Activated CD4-positive, alpha-beta memory T cell treated with anti-CD3 and anti-CD28 coated beads for 36 hours (primary cell): Measurements from ENCODE around the gene TFCP2. TPM values are rescaled to one million over a fixed set of nuclear protein-coding genes. Genes with fewer than 3 reads are reported as not detected.

Source experiments
- CTCF ChIA-PET: fragments of 350-600 bp; sonication (Branson Sonifier 250); formaldehyde crosslinking; loops from one replicate; lab custom pipeline; 2021; ENCODE audit warnings: antibody characterized with exemption, inconsistent platforms; lab: Charles Lee
- POLR2A ChIA-PET: fragments of 350-600 bp; sonication (Branson Sonifier 250); formaldehyde crosslinking; loops from one replicate; lab custom pipeline; 2021; ENCODE audit warnings: antibody characterized with exemption; lab: Charles Lee
- DNase-seq: peaks from one replicate; pipeline ENCODE4 v3.0.0-alpha.2; 2020
- H3K27ac Mint-ChIP-seq: one replicate; pipeline ENCODE4 v1.8.0; 2021; ENCODE audit warnings: mixed read lengths
- H3K27me3 Mint-ChIP-seq: one replicate; pipeline ENCODE4 v1.8.0; 2021; ENCODE audit warnings: mixed read lengths
- H3K36me3 Mint-ChIP-seq: one replicate; pipeline ENCODE4 v1.8.0; 2021; ENCODE audit warnings: mixed read lengths
- H3K4me1 Mint-ChIP-seq: one replicate; pipeline ENCODE4 v1.8.0; 2021; ENCODE audit warnings: low read depth, mixed read lengths
- H3K4me3 Mint-ChIP-seq: one replicate; pipeline ENCODE4 v1.8.0; 2021; ENCODE audit warnings: mild to moderate bottlenecking, mixed read lengths
- H3K9me3 Mint-ChIP-seq: one replicate; pipeline ENCODE4 v1.8.0; 2021; ENCODE audit warnings: mixed read lengths
- intact Hi-C: fragments of 100-400 bp; cut with micrococcal nuclease; formaldehyde crosslinking; loops from one replicate; pipeline ENCODE4 v1.15.1; 2023
- total RNA-seq, 2 experiments: library from RNA; stranded (reverse); gene quantifications; one replicate each; pipeline ENCODE4 v1.2.3, GENCODE V29; 2021

TFCP2 gene
- total RNA-seq, 2 experiments from 2014 or later, result 32.0 to 34.1 TPM

DNA sequence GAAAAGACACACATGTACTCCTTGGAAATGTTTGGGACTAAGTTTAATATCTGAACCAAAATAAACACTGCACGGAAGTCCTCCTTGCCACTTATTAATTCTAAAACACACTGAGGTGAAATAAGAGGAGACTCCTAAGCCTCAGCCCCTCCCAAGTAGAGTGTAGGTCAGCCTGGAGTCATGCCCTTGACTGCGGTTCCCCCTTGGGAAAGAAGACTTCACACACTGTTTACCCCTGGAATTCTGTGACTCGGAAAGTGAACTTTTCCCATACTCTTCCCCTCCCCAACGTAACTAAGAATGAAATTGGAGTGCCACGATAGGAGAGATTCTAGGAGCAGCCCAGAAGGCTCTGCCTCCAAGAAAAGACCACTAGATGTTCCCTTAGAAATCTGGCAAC, 8.6 kb upstream of the TFCP2 start:
- intact Hi-C loops, result no loop called here
- Mint-ChIP-seq H3K27ac (no peak overlapping the region), H3K4me3 (no peak overlapping the region), H3K36me3 (no peaks in the 10 kb centered on the region), H3K4me1 (no peaks in the 10 kb centered on the region), H3K27me3 (no peaks in the 10 kb centered on the region), H3K9me3 (no peaks in the 10 kb centered on the region)
- POLR2A ChIA-PET, result interaction anchor here (0.6 kb wide), 1 partner anchor 128 kb away, joined by 3 read pairs; no protein-coding TSS in a partner anchor
- DNase-seq, result no peak
- CTCF ChIA-PET, result no interaction called here

- H3K27me3 Mint-ChIP-seq, result no peaks in the 10 kb centered on the region
Observed at GRCh38 chr12:51177897-51178296, 5.0 kb upstream of the TFCP2 start.

DNA sequence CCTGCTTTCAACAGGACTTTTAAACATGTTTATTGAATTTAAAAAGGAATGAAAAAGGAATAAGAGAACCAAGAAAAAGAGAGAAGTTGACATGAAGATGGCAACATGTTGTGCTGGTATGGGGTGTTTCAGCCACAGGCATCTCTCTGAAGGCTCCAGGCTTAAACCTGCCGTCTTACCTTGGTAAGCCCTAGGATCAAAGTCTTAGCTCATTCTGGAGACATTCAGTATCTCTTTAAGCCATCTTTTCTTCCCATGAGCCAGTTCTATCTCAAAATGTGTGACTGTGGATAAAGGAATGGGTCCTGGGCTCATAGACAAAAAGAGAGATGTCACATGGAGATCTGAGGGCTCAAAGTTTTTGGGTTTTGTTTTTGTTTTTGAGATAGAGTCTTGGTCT, 1.6 kb upstream of the TFCP2 start:
- H3K27me3 Mint-ChIP-seq, result no peaks in the 10 kb centered on the region
- peaks cover 7% of the 10 kb centered on the region for H3K4me1 Mint-ChIP-seq
- POLR2A ChIA-PET, result interaction anchor here (1.4 kb wide), 1 partner anchor 9 kb away, joined by 3 read pairs; no protein-coding TSS in a partner anchor
- H3K27ac Mint-ChIP-seq, result no peak overlapping the region
- intact Hi-C loops, result no loop called here
- H3K9me3 Mint-ChIP-seq, result no peaks in the 10 kb centered on the region
- no peak for DNase-seq
- CTCF ChIA-PET, result interaction anchor here (1.0 to 2.8 kb wide), 2 partner anchors 42 to 167 kb away, joined by 3 to 6 read pairs; no protein-coding TSS in a partner anchor
- H3K36me3 Mint-ChIP-seq, result peaks cover 4% of the 10 kb centered on the region
- H3K4me3 Mint-ChIP-seq, result no peak overlapping the region

More at GRCh38 chr12:51177897-51178296, 5.0 kb upstream of the TFCP2 start:
- no peaks in the 10 kb centered on the region for H3K9me3 Mint-ChIP-seq
- intact Hi-C loops, result no loop called here
- peaks cover 2% of the 10 kb centered on the region for H3K4me1 Mint-ChIP-seq
- no peak for DNase-seq
- CTCF ChIA-PET, result interaction anchor here (1.7 kb wide), 1 partner anchor 163 kb away, joined by 4 read pairs; no protein-coding TSS in a partner anchor
- H3K27ac Mint-ChIP-seq, result no peak overlapping the region
- H3K4me3 Mint-ChIP-seq, result no peak overlapping the region
- H3K36me3 Mint-ChIP-seq, result no peaks in the 10 kb centered on the region
- POLR2A ChIA-PET, result no interaction called here

GRCh38 chr12:51171884-51172514, 936 bp downstream of the TFCP2 start:
- intact Hi-C loops, result loop anchor here (1.0 kb wide), 1 partner anchor 46 kb away; the partner anchor contains the start of gene POU6F1
- Mint-ChIP-seq H3K4me1 (peaks cover 13% of the 10 kb centered on the region), H3K4me3 (no peak overlapping the region), H3K27me3 (no peaks in the 10 kb centered on the region), H3K9me3 (no peaks in the 10 kb centered on the region), H3K36me3 (peaks cover 7% of the 10 kb centered on the region), H3K27ac (no peak overlapping the region)
- ChIA-PET CTCF (interaction anchor here (0.7 to 1.1 kb wide), 2 partner anchors 10 to 248 kb away, joined by 3 to 4 read pairs; no protein-coding TSS in a partner anchor), POLR2A (interaction anchor here (1.2 to 1.7 kb wide), 3 partner anchors 46 to 146 kb away, joined by 3 to 6 read pairs (median 4); partner anchors contain the start of genes POU6F1 and SLC11A2)
- DNase-seq, result no peak

DNA sequence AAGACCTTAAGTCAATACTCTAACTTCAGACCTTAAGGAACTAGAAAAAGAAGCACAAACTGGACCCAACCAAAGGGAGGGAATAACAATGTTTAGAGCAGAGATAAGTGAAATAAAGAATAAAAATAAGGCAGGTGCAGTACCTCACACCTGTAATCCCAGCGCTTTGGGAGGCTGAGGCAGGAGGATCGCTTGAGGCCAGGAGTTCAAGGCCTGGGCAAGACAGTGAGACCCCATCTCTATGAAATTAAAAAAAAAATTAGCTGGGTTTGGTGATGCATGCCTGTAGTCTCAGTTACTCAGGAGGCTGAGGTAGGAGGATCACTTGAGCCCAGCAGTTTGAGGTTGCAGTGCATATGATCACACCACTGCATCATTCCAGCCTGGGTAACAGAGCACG, 9.1 kb downstream of the TFCP2 start:
- Mint-ChIP-seq H3K9me3 (no peaks in the 10 kb centered on the region), H3K36me3 (peaks cover 12% of the 10 kb centered on the region), H3K27me3 (no peaks in the 10 kb centered on the region), H3K4me1 (peaks cover 26% of the 10 kb centered on the region), H3K27ac (no peak overlapping the region), H3K4me3 (no peak overlapping the region)
- intact Hi-C loops, result no loop called here
- ChIA-PET CTCF (no interaction called here), POLR2A (no interaction called here)
- DNase-seq, result no peak

DNA sequence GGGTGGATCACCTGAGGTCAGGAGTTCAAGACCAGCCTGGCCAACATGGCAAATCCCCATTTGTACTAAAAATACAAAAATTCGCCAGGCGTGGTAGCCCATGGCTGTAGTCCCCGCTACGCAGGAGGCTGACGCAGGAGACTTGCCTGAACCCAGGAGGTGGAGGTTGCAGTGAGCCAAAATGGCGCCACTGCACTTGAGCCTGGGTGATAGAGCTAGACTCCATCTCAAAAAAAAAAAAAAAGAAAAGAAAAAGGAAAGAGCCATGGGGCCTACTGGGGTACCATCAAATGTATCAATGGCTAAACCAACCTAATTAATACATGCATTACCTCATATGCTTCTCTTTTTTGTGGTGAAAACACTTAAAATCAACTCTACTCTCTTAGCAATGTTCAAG, 10.7 kb downstream of the TFCP2 start:
- Mint-ChIP-seq H3K36me3 (peaks cover 12% of the 10 kb centered on the region), H3K27me3 (no peaks in the 10 kb centered on the region), H3K9me3 (no peaks in the 10 kb centered on the region), H3K27ac (no peak overlapping the region), H3K4me3 (no peak overlapping the region), H3K4me1 (peaks cover 22% of the 10 kb centered on the region)
- DNase-seq, result no peak
- intact Hi-C loops, result no loop called here
- CTCF ChIA-PET, result interaction anchor here (1.6 kb wide), 1 partner anchor 9 kb away, joined by 4 read pairs; no protein-coding TSS in a partner anchor
- POLR2A ChIA-PET, result no interaction called here

DNA sequence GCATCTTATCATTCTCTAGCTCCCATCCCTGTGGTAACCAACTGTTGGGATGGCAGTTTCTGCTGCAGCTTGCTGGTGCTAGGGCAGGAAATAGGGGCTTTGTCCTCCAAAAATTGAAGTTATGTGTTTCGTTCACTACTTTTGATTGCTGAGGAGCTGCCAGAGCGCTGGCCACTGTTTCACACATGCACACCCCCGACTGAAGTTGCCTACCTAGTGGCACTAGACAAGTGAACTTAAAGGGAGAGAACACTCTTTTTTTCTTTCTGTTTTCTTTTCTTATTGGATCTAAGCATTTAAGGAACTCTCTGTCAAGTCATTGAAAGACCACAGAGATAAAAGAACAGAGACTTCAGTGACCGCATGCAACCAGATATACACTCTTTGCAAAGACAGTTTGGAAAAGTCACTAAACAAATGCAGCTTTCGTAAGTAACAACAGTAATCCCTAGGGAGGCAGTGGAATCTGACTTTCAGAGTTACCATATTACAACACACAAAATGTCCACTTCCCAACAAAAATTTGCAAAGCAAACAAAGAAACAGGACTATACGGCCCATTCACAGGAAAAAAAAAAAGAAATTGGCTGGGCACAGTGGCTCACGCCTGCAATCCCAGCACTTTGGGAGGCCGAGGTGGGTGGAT, 12.0 kb downstream of the TFCP2 start:
- ChIA-PET POLR2A (no interaction called here), CTCF (interaction anchor here (1.6 kb wide), 1 partner anchor 11 kb away, joined by 4 read pairs; no protein-coding TSS in a partner anchor)
- intact Hi-C loops, result no loop called here
- no peak for DNase-seq
- H3K27me3 Mint-ChIP-seq, result no peaks in the 10 kb centered on the region
- H3K4me1 Mint-ChIP-seq, result peaks cover 16% of the 10 kb centered on the region
- H3K4me3 Mint-ChIP-seq, result no peak overlapping the region
- no peak overlapping the region for H3K27ac Mint-ChIP-seq
- H3K9me3 Mint-ChIP-seq, result no peaks in the 10 kb centered on the region
- H3K36me3 Mint-ChIP-seq, result peaks cover 10% of the 10 kb centered on the region

DNA sequence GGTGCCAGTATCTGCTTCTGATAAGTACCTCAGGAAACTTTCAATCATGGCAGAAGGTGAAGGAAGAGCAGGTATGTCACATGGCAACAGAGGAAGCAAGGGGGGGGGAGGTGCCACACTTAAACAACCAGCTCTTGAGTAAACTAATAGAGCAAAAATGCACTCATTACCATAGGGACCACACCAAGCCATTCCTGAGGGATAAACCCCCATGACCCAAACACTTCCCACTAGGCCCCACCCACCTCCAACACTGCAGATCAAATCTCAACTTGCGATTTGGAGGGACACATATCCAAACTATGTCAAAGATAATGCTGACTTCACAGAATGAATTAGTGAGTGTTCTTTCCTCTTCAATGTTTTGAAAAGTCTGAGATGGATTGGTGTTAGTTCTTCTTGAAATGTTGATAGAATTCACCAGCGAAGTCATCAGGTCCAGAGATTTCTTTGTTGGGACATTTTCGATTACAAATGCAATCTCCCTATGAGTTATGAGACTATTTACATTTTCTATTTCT, 16.6 kb downstream of the TFCP2 start:
- DNase-seq, result no peak
- POLR2A ChIA-PET, result no interaction called here
- Mint-ChIP-seq H3K4me3 (no peak overlapping the region), H3K4me1 (no peaks in the 10 kb centered on the region), H3K27ac (no peak overlapping the region), H3K36me3 (no peaks in the 10 kb centered on the region), H3K9me3 (no peaks in the 10 kb centered on the region), H3K27me3 (no peaks in the 10 kb centered on the region)
- intact Hi-C loops, result no loop called here
- CTCF ChIA-PET, result interaction anchor here (0.6 kb wide), 1 partner anchor 724 kb away, joined by 3 read pairs; no protein-coding TSS in a partner anchor

DNA sequence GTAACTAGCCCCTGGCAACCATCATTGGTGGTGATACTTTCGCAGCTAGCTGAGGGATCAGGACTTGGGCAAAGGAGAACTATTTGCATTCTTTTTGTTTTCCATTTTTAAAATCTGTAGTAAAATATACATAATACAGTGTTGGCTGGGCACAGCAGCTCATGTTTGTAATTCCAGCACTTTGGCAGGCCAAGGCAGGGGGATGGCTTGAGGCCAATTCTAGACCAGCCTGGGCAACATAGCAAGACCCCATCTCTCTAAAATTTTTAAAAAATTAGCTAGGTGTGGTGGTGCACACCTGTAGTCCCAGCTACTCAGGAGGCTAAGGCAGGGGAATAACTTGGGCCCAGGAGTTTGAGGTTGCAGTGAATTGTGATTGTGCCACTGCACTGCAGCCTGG, 20.0 kb downstream of the TFCP2 start:
- ChIA-PET CTCF (no interaction called here), POLR2A (no interaction called here)
- H3K27ac Mint-ChIP-seq, result no peak overlapping the region
- no peak for DNase-seq
- H3K4me1 Mint-ChIP-seq, result peaks cover 6% of the 10 kb centered on the region
- no peaks in the 10 kb centered on the region for H3K27me3 Mint-ChIP-seq
- H3K4me3 Mint-ChIP-seq, result no peak overlapping the region
- H3K9me3 Mint-ChIP-seq, result no peaks in the 10 kb centered on the region
- intact Hi-C loops, result no loop called here
- H3K36me3 Mint-ChIP-seq, result no peaks in the 10 kb centered on the region

DNA sequence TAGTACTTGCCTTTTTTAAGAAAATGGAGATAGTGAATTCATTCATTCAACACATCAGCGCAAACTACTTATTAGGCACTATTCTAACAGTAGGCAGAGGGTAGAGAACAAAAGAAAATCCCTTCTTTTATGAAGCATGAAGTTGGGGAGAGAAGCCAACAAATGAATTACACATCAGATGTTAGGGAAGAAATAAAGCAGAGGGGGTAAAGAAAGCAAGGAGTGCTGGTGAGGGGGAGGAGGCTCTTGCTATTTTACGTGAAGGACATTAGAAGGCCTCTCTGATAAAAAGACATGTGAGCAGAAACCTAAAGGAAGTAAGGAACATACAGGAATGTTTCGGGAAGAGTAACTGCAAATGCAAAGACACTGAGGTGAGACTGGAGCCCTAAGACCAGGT, 22.2 kb downstream of the TFCP2 start:
- peaks cover 10% of the 10 kb centered on the region for H3K4me1 Mint-ChIP-seq
- ChIA-PET POLR2A (no interaction called here), CTCF (no interaction called here)
- no peaks in the 10 kb centered on the region for H3K27me3 Mint-ChIP-seq
- H3K36me3 Mint-ChIP-seq, result no peaks in the 10 kb centered on the region
- H3K27ac Mint-ChIP-seq, result no peak overlapping the region
- no peak overlapping the region for H3K4me3 Mint-ChIP-seq
- DNase-seq, result no peak
- intact Hi-C loops, result no loop called here
- H3K9me3 Mint-ChIP-seq, result no peaks in the 10 kb centered on the region

DNA sequence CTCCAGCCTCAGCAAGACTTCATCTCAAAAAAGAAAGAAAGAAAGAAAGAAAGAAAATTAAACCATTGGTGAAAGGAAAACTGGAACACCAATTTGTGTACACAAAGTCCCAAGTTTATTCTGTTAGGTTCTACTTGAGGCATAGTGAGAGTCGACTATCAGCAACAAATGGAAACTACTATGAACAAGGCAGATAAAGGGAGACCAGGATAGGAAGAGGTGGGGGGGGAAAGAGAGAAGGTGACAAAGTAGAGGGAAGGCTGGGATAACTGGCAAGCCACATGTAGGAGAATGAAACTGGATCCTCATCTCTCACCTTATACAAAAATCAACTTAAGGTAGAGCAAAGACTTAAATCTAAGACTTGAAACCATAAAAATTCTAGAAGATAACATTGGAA, 25.6 kb downstream of the TFCP2 start:
- H3K4me3 Mint-ChIP-seq, result no peak overlapping the region
- no peak overlapping the region for H3K27ac Mint-ChIP-seq
- intact Hi-C loops, result no loop called here
- CTCF ChIA-PET, result no interaction called here
- H3K4me1 Mint-ChIP-seq, result peaks cover 10% of the 10 kb centered on the region
- H3K9me3 Mint-ChIP-seq, result no peaks in the 10 kb centered on the region
- peaks cover 10% of the 10 kb centered on the region for H3K36me3 Mint-ChIP-seq
- POLR2A ChIA-PET, result no interaction called here
- no peaks in the 10 kb centered on the region for H3K27me3 Mint-ChIP-seq
- DNase-seq, result no peak

DNA sequence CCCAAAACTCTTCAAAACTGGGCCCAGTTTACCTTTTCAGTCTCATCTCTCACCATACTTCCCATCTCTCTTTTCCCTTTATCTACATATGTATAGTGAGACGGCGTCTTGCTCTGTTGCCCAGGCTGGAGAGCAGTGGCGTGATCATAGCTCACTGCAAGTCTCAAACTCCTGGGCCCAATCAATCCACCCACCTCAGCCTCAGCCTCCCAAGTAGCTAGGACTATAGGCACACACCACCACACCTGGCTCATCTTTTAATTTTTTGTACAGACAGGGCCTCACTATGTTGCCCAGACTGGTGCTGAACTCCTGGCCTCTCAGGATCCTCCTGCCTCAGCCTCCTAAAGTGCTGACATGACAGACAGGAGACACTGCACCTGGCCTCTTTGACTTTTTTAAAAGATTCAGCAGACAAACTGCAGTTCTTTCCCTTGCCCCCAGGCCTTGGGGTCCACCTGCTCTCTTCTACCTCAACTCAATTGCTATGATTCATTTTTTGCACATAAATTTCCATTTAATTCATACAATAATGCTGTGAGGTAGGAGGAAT, 33.6 kb downstream of the TFCP2 start:
- no peaks in the 10 kb centered on the region for H3K9me3 Mint-ChIP-seq
- no peak overlapping the region for H3K4me3 Mint-ChIP-seq
- no peaks in the 10 kb centered on the region for H3K27me3 Mint-ChIP-seq
- peaks cover 9% of the 10 kb centered on the region for H3K36me3 Mint-ChIP-seq
- DNase-seq, result no peak
- H3K27ac Mint-ChIP-seq, result no peak overlapping the region
- ChIA-PET POLR2A (no interaction called here), CTCF (no interaction called here)
- no peaks in the 10 kb centered on the region for H3K4me1 Mint-ChIP-seq
- intact Hi-C loops, result no loop called here
